Endothelial cell of umbilical vein (primary cell): ENCODE data around the gene MYOM3. TPM values are rescaled to one million over a fixed set of nuclear protein-coding genes. Genes with fewer than 3 reads are reported as not detected.

ENCODE experiments used
- BruUV-seq: library from RNA; stranded (reverse); fragments of 400-500 nt; replicated peaks from 2 replicates; lab custom pipeline; 2021; lab: Mats Ljungman, UMichigan
- CTCF ChIA-PET: fragments of 300-600, 350-600 bp; sonication (Branson Sonifier 250); formaldehyde crosslinking; loops from one replicate; lab custom pipeline; 2021; ENCODE audit warnings: antibody characterized with exemption, inconsistent platforms; lab: Charles Lee
- POLR2A ChIA-PET: fragments of 300-600, 350-600 bp; sonication (Branson Sonifier 250); formaldehyde crosslinking; loops from one replicate; lab custom pipeline; 2021; ENCODE audit warnings: antibody characterized with exemption, inconsistent platforms; lab: Charles Lee
- DNase-seq: peaks from one replicate; pipeline ENCODE4 v3.0.0-alpha.2; 2011; ENCODE audit warnings: low read depth, low spot score
- FAIRE-seq: peaks from 2 replicates; lab custom pipeline; 2011; peaks lifted over from hg19 to GRCh38; lab: Jason Lieb, UNC
- H2AFZ ChIP-seq: 2 replicates; pipeline ENCODE4 v1.6.0; 2012; ENCODE audit warnings: low read depth, low read length, control low read depth, inconsistent platforms
- H3K27ac ChIP-seq: 2 replicates; pipeline ENCODE4 v1.5.1; 2011; ENCODE audit warnings: low read depth, mild to moderate bottlenecking, control low read depth, low read length, moderate library complexity; ENCODE audit not compliant: insufficient read depth
- H3K27me3 ChIP-seq, 2 experiments: 2 replicates each; pipeline versions ENCODE4 v1.6.0 to v1.6.1; 2011; ENCODE audit warnings: low read length in 2 of 2, mixed read lengths in 1 of 2; ENCODE audit not compliant: control insufficient read depth in 2 of 2, insufficient read depth in 2 of 2
- H3K36me3 ChIP-seq, 2 experiments: 2 replicates in 1 of 2; 3 replicates in 1 of 2; pipeline ENCODE4 v1.5.1; 2011; ENCODE audit warnings: low read length in 2 of 2, mild to moderate bottlenecking in 1 of 2, moderate library complexity in 1 of 2; ENCODE audit not compliant: control insufficient read depth in 2 of 2, insufficient read depth in 2 of 2; ENCODE audit errors: extremely low read depth in 1 of 2
- H3K4me1 ChIP-seq: 3 replicates; pipeline ENCODE4 v1.5.1; 2011; ENCODE audit warnings: mild to moderate bottlenecking, low read length; ENCODE audit not compliant: control insufficient read depth, insufficient read depth; ENCODE audit errors: extremely low read depth
- H3K4me2 ChIP-seq: 2 replicates; pipeline ENCODE4 v1.6.1; 2011; ENCODE audit warnings: low read length, control low read depth, mixed read lengths; ENCODE audit not compliant: insufficient read depth
- H3K4me3 ChIP-seq, 3 experiments: fragments of 200-600 bp in 1 of 3; sonication (generic), shearing (Covaris generic) in 1 of 3; replicated peaks in 1 of 3; 2 replicates each; pipeline ENCODE4 v1.5.1; 2011 to 2016; ENCODE audit warnings: control low read depth in 3 of 3, low read length in 3 of 3, mild to moderate bottlenecking in 2 of 3, inconsistent platforms in 1 of 3, low read depth in 1 of 3, moderate library complexity in 1 of 3; ENCODE audit not compliant: insufficient read depth in 1 of 3
- H3K79me2 ChIP-seq: 2 replicates; pipeline ENCODE4 v1.6.0; 2012; ENCODE audit warnings: low read length, inconsistent platforms; ENCODE audit not compliant: control insufficient read depth, insufficient read depth
- H3K9ac ChIP-seq: replicated peaks from 2 replicates; pipeline ENCODE3; 2011; ENCODE audit warnings: low read length, control low read depth; ENCODE audit not compliant: insufficient read depth; ENCODE audit errors: extremely low read depth
- H3K9me1 ChIP-seq: replicated peaks from 3 replicates; pipeline ENCODE4 v1.6.0; 2011; ENCODE audit warnings: mild to moderate bottlenecking, low read length; ENCODE audit not compliant: control insufficient read depth, insufficient read depth; ENCODE audit errors: extremely low read depth
- H3K9me3 ChIP-seq: replicated peaks from 2 replicates; pipeline ENCODE4 v1.5.1; 2012; ENCODE audit warnings: low read length, inconsistent platforms; ENCODE audit not compliant: control insufficient read depth, insufficient read depth
- H4K20me1 ChIP-seq: replicated peaks from 2 replicates; pipeline ENCODE3; 2011; ENCODE audit warnings: mild to moderate bottlenecking, low read length; ENCODE audit not compliant: control insufficient read depth, insufficient read depth; ENCODE audit errors: extremely low read depth
- CTCF ChIP-seq, 2 donors: IDR thresholded peaks; 1 replicate in 1 of 2; 2 replicates in 1 of 2; pipeline ENCODE4 v1.5.1; 2011; ENCODE audit warnings: low read length in 2 of 2, mild to moderate bottlenecking in 2 of 2, moderate library complexity in 2 of 2, control low read depth in 1 of 2, inconsistent platforms in 1 of 2, low read depth in 1 of 2; ENCODE audit not compliant: insufficient read depth in 1 of 2; ENCODE audit errors: extremely low read depth in 1 of 2
- EZH2 ChIP-seq: IDR thresholded peaks from 2 replicates; pipeline ENCODE4 v1.6.1; 2012; ENCODE audit warnings: borderline replicate concordance, low read depth, mild to moderate bottlenecking, moderate library complexity, low read length, inconsistent platforms; ENCODE audit not compliant: severe bottlenecking
- FOS ChIP-seq: IDR thresholded peaks from 2 replicates; pipeline ENCODE4 v1.6.1; 2011; ENCODE audit warnings: mild to moderate bottlenecking, low read length, moderate library complexity, borderline replicate concordance; ENCODE audit not compliant: insufficient read depth
- GATA2 ChIP-seq: IDR thresholded peaks from 2 replicates; pipeline ENCODE4 v1.7.0; 2011; ENCODE audit warnings: low read depth, mild to moderate bottlenecking, moderate library complexity, mixed read lengths, low read length; ENCODE audit not compliant: insufficient read length, insufficient read depth
- JUN ChIP-seq: IDR thresholded peaks from 2 replicates; pipeline ENCODE4 v1.6.1; 2011; ENCODE audit warnings: borderline replicate concordance, low read depth; ENCODE audit not compliant: insufficient read length, insufficient read depth
- MAX ChIP-seq: IDR thresholded peaks from 2 replicates; pipeline ENCODE4 v1.6.1; 2011; ENCODE audit not compliant: insufficient read depth, insufficient read length
- MYC ChIP-seq: IDR thresholded peaks from one replicate; pipeline ENCODE4 v1.6.1; 2011; ENCODE audit warnings: mild to moderate bottlenecking, low read depth, low read length
- POLR2A ChIP-seq: IDR thresholded peaks from 2 replicates; pipeline ENCODE4 v1.6.1; 2012; ENCODE audit warnings: low read depth, mild to moderate bottlenecking, control low read depth, low read length
- POLR2AphosphoS5 ChIP-seq: IDR thresholded peaks from 2 replicates; pipeline ENCODE4 v1.6.1; 2012; ENCODE audit warnings: low read depth, mild to moderate bottlenecking, control low read depth, low read length, moderate library complexity; ENCODE audit not compliant: insufficient read depth
- dilution Hi-C: fragments of 300-500 bp; cut with MboI; formaldehyde crosslinking; loops from one replicate; pipeline ENCODE4 v1.15.0; 2019; ENCODE audit warnings: low sequenced_read_pairs; ENCODE audit not compliant: extremely low pct_ligation_motif_present
- intact Hi-C: fragments of 100-400 bp; cut with micrococcal nuclease; formaldehyde crosslinking; loops from one replicate; pipeline ENCODE4 v1.10.0; 2022
- polyA plus RNA-seq, 4 experiments: library from polyadenylated mRNA; depleted of rRNA in 3 of 4; stranded (reverse) in 3 of 4; unstranded in 1 of 4; fragments of >200 nt; gene quantifications; 2 replicates each; pipeline versions ENCODE4 v1.2.1 to v1.2.3, GENCODE V29; 2011 to 2012; ENCODE audit warnings: missing spikeins in 1 of 4
- total RNA-seq: library from RNA; stranded (reverse); gene quantifications from 2 replicates; pipeline ENCODE4 v1.2.3, GENCODE V29; 2021

Gene MYOM3
- total and polyA plus RNA-seq, 2 donors (not counting 3 experiments of a cell fraction or from before 2014, with no cell fraction given), result 0.11 to 0.40 TPM

GRCh38 chr1:24095140-24095859, 16.6 kb downstream of the MYOM3 start:
- dilution Hi-C loops (no loop called here), intact Hi-C loops (no loop called here)
- Histone ChIP-seq H4K20me1 (no peaks in the 10 kb centered on the region), H3K4me3 (no peak overlapping the region), H3K36me3 (no peaks in the 10 kb centered on the region), H3K9me3 (no peaks in the 10 kb centered on the region), H2AFZ (no peak overlapping the region), H3K9me1 (no peaks in the 10 kb centered on the region), H3K4me1 (no peaks in the 10 kb centered on the region), H3K27ac (no peak overlapping the region), H3K9ac (no peak overlapping the region), H3K27me3 (no peaks in the 10 kb centered on the region), H3K79me2 (no peaks in the 10 kb centered on the region), H3K4me2 (no peak overlapping the region)
- DNase-seq, result no peak
- CTCF ChIA-PET, result interaction anchor here (0.6 to 1.4 kb wide), 3 partner anchors 13 to 68 kb away, joined by 3 to 4 read pairs (median 4); no protein-coding TSS in a partner anchor
- no peak for FAIRE-seq
- no TSS peak for BruUV-seq
- POLR2A ChIA-PET, result no interaction called here
- TF ChIP-seq JUN (no peak), POLR2AphosphoS5 (no peak), FOS (no peak), POLR2A (no peak), EZH2 (no peak), MYC (no peak), MAX (no peak), GATA2 (no peak), CTCF (IDR thresholded peaks at IDR 0.05; ENCODE audit: extremely low read depth in 1 of 2, insufficient read depth in 1 of 2, low read depth in 1 of 2, low read length in 2 of 2) (no peak)
